GM15510 (cell line): ENCODE results near the gene IGLON5.

Source experiments
- POLR2A ChIP-seq: IDR thresholded peaks from 3 replicates; pipeline ENCODE4 v1.6.1; 2011; ENCODE audit warnings: borderline replicate concordance; ENCODE audit not compliant: insufficient read length; ENCODE audit errors: extremely low read depth

The IGLON5 gene

GRCh38 chr19:51342631-51343569, 31.5 kb downstream of the IGLON5 start:
- TF ChIP-seq POLR2A, result no peak

- TF ChIP-seq POLR2A, result no peak
Measured at GRCh38 chr19:51345076-51345620, 33.7 kb downstream of the IGLON5 start.

GRCh38 chr19:51346742-51347141, 35.3 kb downstream of the IGLON5 start:
- TF ChIP-seq POLR2A, result no peak

DNA sequence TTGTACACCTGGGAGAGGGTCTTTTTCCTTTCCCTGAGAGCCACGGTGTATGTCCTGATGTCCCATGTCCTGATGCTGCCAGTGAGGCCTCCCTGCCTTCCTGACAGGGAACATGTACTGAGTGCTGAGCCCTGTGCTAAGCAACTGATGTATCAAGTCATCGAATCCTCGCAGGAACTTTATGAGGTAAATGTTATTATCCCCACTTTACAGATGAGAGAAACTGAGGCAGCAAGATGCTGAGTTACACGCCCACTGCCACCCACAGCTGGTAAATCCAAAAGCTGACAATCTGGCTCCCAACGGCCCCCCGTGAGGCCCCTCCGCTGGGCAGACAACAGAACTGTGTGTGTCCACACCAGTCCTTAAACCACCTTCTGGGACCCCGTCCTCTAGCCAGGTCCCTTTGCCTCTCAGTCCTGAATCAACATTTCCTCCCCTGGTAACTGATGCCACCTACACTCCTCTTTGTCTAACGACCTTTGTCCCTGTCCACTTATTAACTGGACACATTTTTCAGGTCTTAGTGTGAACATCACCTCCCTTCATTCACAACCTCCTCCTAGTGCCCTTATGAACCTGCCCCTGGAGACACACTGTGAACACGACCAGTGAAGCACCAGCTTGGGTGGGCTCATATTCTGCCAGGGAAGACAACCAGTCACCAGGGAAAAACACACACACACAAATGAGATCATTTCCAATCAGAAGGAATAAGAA, 35.9 kb downstream of the IGLON5 start:
- TF ChIP-seq POLR2A, result no peak

GRCh38 chr19:51351266-51351990, 40.0 kb downstream of the IGLON5 start:
- no peak for TF ChIP-seq POLR2A

DNA sequence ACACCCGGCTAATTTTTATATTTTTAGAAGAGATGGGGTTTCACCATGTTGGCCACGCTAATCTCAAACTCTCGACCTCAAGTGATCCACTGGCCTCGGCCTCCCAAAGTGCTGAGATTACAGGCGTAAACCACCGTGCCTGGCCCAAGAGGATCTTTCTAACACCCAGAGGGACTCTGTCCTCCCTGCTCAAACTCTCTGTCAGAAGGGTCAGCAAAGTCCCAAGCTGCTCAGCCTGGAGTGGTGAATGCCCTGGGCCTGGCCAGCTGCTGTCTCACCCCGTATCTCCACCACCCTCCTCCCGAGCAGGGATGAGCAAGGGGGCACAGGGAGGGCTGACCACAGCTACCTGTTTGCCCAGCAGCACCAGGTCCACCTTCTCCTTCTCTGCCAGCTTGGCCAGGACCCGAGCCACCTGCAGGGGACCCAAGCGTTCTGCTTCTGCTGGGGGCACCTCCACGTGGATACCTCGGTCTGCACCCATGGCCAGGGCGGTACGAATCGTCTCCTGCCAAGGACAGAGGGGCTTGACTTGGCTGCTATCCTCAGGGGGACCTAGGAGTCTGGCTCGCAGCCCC, 41.4 kb downstream of the IGLON5 start:
- no peak for TF ChIP-seq POLR2A

- TF ChIP-seq POLR2A, result no peak
Measured at GRCh38 chr19:51354103-51354741, 42.8 kb downstream of the IGLON5 start.

DNA sequence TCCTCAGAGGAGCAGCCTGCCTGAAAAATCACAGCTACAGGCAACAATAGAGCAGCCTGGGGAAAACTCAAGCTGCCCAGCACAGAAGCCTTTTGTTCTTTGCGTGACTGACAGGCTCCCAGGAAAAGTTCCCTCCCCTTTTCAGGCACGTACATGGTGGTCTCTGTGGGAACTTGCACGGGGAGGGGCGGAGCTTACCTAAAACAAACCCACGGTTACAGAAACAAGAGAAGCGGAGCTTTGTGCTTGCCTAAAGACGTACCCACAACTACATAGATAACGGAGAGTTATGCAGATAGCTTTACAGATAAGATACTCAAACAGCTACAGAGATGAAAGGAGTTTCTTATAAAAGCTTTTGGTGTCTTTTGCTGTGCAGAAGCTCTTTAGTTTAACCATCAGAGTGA, 43.3 kb downstream of the IGLON5 start:
- no peak for TF ChIP-seq POLR2A

- no peak for TF ChIP-seq POLR2A
Measured at GRCh38 chr19:51356159-51356801, 44.8 kb downstream of the IGLON5 start.

DNA sequence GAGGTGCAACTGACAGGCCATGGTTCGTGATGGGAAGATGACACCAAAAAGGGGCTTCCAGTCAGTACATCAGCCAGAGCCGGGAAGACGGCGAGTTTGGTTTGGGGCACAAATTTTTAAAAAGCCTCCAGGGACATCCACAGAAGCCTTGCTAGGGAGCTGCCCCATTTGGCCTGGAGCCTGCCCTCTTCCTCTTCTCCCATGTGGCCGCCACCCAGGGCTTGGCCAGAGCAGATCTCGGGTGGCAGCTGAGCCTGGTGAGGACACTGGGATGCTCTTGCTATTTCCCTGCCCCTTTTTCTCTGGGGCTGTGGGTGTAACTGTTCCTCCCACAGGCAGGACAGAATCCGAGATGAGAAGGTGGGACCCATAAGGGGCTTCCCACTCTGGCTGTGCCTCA, 46.5 kb downstream of the IGLON5 start:
- no peak for TF ChIP-seq POLR2A

GRCh38 chr19:51359294-51359693, 47.9 kb downstream of the IGLON5 start:
- TF ChIP-seq POLR2A, result no peak

- no peak for TF ChIP-seq POLR2A
Measured at GRCh38 chr19:51361239-51361638, 49.8 kb downstream of the IGLON5 start.
